NOMO-1 treated with dmso at 0.1 percent for 144 hours (cell line): Measurements from ENCODE around the gene EGR2.

Experiments used
- DNase-seq: peaks from one replicate; lab custom pipeline; 2025; ENCODE audit not compliant: unreplicated experiment; lab: John Stamatoyannopoulos, UW

EGR2 gene

DNA sequence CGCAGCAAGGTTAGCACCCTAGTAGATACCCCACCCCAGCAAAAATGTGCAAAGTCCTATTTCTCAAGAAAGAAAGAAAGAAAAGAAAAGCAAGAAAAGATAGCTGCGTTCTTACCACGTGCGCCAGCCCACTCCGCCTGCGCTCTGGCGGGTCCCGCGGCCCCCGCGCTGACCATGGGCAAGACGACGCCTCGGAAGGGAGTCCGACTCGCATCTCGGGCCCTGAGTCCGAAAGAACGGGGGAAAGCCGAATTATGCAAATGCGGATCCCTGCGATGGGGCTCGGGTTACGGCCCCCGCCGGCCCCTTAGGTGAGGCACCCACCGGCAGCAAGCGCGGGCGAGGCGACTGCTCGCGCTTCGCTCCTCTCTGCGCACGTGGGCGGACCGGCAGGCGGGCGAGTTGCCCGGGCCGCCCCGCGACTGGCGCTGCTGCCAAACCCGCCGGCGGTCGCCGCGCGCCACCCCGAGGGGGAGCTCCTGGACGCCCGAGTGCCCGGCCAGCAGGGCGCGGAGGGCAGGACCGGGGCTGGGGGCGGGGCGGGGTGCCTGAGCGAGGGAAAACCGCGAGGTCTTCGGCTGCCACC, 2.4 kb upstream of the EGR2 start:
- no peak for DNase-seq

DNA sequence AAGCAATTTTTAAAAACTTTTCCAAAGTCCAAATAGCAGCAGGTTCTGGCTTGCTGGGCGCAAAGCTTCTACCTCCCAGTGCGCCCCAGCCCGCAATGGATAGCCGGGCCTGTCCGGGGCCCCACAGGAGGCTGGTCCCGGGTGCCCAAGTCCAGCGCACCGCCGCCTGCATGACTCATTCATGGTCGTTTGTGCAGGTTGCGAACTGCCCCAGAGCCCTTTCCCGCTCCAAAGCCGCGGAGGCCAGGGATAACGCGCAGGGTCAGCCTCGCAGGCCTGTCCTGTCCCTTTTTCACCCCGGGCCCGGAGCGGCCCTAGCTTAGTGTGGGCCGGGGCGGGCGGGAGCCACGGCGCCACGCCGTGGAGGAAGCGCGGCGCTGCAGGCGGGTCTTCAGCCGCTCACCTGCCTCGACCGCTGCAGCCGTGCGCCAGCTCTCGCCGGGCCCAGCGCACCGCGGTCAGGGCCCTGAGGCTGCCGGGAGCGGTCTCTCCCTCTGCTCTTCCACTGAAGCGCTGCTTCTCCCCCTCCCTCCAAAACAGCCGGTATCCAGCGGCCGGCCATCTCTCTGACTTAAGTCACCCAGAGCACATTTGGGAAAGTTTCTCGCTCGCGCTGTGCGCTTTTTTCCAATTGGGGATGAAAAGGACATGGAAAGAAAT, 1.7 kb upstream of the EGR2 start:
- no peak for DNase-seq

DNA sequence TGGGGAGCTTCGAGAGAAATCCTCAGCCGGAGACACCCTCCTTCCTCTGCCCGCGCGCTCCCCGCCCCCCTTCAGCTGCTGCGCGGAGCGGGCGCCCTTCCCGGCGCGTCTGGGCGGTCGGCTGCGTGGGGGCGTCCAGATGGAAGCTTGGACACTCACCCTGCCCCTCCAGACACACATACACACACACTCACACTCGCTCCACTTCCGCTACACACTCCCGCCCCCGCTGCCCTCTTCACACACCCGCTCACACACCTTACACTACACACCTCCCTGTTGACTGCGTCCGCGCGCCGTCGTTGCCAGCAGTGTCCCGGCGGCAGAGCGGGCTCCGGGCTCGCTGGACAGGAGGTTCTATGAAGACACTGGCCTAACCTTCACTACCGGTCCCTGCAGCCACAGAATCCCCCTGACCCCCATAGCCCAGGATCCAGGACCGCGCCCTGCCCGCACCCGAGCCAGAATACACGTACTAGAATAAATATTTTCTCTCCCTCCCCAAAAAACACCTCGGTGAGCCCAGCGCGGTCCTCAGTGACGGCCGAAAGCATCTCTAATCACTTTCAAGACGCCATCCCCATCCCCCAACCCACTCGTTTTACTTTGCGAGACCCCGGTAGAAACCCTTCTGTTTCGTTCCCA, 1.1 kb upstream of the EGR2 start:
- no peak for DNase-seq

DNA sequence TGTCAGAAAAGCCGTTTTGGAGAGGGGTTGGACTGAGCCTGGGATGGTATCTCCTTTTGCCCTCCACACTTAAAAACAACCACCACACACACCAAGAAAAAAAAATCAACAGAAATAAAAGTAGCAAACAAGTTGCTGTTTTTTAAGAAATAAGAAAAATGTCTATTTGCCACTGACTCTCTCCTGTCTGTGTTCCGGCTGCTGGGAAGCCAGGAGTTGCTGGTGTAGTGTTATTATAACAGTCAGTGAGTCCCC, 163 bp downstream of the EGR2 start:
- DNase-seq, result no peak

DNA sequence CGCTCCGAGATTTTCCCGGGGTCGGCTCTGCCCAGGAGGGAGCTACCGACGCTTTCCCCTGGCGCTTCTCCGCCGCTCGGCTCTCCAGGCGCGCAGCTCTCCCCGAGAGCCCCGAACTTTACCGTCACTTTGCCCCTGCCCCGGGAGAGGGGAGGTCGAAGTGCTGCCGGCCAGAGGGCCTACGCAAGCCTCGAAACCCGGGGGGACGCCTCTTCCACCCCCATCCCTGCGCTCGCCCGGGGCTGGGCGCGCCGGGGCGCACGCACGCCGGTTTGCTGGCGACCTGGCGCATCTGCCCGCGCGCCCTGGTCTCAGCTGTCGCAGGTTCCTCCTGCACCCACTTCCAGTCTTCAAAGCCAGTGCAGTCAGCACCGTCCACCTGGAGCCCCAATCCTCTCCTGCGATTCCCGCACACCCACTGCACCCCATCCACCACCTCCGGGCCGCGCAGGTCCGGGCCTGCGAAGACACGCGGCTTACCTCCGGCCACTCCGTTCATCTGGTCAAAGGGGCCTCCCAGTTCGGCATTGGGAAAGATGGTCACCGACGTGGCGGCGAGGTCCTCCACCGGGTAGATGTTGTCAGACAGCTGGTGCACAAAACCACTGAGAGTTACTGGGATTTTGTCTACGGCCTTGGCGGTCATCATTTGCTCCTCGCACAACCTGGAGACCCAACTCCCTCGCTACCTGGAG, 638 bp downstream of the EGR2 start:
- no peak for DNase-seq

DNA sequence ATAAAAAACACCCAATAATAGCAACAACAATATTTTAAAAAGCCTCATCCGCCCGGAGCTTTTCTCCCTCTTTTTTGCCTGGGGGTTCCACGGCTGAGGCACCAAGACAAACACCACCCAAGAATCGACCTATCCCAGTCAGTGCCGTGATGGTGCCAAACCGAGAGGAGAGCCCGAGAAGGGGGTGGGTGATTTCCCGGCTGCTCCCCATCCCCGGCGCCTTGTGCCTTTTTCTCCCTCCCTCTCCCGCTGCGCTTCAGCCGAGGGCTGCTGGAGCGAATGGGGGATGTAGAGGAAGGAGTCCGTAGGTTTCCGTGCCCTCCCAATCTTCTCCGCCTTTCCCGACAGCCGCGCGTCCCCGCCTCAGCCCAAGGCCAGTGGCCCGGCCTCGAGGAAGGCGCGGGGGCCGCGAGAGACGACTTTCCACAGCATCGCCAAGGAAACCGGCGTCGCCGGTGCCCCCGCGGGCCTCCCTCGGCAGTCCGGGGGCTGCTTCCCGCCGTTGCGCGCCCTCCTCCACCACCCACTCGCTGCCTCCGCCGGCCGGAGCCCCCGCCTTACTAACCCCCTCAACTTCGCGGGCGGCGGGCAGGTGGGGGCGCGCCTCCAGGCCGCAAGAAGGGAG, 1.3 kb downstream of the EGR2 start:
- DNase-seq, result no peak

DNA sequence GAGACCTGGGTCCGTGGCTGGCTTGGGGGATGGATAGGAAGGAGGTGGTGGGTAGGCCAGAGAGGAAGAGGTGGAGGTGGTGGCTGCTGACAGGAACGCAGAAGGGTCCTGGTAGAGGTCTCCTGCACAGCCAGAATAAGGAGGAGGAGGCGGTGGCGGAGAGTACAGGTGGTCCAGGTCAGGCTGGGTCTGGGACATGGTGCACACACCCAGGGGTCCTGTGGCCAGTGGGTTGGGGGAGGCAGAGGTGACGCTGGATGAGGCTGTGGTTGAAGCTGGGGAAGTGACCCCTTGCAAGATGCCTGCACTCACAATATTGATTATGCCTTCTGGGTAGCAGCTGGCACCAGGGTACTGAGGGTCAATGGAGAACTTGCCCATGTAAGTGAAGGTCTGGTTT, 2.2 kb downstream of the EGR2 start:
- DNase-seq, result no peak

DNA sequence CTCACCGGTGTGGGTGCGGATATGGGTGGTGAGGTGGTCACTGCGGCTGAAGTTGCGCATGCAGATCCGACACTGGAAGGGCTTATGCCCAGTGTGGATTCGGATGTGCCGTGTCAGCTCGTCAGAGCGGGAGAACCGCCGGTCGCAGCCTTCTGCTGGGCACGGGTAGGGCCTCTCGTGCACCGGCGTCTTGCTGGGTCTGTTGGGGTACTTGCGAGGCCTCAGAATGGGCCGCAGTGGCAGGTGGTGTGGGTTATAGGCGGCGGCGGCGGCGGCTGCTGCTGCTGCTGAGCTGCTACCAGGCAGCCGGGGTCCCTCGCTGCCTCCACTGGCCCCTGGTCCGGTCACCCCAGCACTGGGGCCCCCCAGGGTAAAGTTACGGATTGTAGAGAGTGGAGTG, 2.7 kb downstream of the EGR2 start:
- DNase-seq, result no peak

DNA sequence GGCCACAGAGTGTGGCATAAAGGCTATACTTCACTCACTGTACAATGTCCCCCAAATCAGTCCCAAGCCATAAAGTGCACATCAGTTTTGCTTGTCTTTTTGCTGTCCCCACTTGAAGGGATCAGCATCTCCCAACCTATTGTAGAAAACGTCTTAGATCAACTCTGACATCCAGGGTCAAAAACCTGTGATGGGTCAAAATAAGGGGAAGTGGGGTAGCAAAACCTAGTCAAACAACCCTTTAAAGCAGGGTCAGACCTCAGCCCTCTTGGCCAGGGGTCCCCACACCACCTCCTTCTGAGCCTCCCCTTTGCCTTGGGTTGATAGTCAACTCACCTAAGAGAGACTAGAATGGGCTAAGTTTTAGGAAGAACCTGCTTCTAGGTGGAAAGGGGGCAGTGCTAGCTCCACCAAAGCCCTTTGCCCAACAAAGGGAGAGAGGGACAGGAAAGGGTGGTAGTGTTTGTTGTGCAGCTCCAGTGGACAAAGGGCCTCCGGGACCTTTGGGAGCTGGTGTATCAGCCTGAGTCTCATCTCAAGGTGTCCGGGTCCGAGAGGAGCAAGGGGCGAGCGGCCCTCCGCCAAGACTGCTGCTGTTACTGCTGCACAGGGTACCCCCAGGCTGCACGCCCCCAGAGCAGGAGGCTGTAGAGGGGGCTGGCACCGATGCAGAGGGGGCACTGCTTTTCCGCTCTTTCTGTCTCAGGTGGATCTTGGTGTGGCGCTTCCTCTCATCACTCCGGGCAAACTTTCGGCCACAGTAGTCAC, 3.3 kb downstream of the EGR2 start:
- DNase-seq, result no peak

DNA sequence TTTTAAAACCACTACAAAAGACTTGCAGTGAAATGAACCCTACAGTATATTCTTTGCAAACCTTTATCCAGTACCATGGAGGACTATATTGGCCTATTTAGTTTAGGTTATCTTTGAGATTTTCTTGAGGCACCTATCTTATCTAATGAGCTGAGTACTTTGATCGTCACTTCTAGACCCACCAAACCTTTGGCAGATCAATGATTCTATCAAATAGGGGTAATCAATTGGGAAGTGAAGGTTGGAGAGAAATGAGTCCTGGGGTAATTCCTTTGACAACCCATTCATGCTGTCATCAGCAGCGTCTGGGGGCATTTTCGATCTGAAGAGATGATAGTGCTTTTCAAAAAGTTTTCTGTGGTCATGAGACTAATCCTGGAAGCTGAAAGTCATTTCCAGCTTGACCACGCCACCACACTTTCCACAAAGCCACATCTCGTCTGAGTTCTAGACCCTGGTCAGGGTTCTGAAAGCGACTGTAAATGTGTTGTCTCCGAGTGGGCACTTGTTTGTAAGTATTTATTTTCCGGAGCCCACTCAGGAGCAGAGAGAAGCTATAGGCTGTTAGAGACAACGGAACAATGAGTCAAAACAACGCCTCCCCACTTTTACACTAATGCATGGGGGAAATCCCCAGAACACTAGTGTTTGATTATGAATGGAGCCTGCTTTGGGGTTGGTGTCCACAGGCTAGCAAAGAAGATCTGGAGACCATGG, 4.8 kb downstream of the EGR2 start:
- no peak for DNase-seq

DNA sequence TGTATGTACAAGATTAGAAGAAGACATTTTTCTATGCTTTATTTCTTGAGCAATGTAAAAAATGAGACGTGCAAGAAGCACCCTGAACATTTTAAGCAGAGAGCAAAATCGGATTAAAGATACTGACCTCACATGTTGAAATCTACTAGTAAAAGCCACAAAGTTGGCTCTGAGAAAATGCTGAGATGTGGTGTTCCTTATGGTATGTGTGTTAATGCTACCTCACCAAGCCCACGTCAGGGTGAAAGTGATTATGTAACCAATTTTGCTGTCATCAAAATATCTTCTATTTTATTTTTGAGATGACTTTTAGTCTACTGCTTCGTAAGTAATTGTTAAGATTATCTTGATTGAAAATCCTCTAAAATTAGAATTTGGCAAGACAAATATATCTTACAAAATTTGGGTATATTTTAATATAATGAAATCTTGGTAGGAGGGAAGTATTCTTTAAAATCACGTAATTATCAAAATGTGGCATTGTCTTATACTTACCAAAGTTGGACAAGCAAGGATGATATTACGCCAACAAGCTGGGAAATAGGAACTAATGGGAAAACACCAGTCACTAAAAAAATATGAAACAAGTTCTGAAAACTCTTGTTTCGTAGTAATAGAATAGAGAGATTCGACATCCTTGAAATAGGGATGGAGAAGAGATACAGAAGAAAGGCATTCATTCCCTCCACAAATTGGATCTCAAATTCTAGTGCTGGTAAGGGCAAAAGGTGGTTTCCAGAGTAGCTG, 5.8 kb downstream of the EGR2 start:
- no peak for DNase-seq

DNA sequence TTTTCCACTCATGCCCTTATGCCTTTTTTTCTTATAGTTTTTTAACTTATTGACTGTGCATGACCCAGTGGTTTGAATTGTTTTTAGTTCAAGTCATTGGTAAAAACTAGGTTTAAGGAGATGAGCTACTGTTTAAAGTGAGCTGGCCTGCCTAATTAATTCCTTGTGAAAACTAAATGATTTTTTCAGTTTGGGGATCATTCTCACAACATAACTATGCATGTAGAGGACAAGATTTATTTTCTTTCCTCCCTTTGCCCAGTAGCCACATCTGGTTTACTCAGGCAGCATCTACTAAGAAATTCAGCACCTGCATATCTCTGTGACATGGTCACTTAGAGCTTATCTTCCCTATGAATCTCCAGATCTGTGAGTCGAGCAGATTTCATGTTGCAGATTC, 9.9 kb downstream of the EGR2 start:
- DNase-seq, result no peak

DNA sequence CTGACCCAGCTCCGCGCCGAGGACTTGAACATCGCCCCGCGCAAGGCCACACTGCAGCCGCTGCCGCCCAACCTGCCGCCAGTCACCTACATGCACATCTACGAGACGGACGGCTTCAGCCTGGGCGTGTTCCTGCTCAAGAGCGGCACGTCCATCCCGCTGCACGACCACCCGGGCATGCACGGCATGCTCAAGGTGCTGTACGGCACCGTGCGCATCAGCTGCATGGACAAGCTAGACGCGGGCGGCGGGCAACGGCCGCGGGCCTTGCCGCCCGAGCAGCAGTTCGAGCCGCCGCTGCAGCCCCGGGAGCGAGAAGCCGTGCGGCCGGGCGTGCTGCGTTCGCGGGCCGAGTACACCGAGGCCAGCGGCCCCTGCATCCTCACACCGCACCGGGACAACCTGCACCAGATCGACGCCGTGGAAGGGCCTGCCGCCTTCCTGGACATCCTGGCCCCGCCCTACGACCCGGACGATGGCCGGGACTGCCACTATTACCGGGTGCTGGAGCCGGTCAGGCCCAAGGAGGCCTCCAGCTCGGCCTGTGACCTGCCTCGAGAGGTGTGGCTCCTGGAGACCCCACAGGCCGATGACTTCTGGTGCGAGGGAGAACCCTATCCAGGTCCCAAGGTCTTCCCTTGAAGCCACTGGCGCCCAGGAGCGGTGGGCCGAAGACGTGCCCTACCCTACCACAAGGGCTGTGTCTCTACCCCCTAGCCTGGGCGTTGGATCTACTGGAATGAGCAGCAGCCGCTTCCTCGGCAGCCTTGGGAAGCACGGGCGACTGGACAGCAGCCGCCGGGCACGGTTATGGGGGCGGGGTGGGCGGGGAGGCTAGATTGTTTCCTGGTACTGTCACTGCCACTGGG, 10.7 kb downstream of the EGR2 start:
- DNase-seq, result no peak

DNA sequence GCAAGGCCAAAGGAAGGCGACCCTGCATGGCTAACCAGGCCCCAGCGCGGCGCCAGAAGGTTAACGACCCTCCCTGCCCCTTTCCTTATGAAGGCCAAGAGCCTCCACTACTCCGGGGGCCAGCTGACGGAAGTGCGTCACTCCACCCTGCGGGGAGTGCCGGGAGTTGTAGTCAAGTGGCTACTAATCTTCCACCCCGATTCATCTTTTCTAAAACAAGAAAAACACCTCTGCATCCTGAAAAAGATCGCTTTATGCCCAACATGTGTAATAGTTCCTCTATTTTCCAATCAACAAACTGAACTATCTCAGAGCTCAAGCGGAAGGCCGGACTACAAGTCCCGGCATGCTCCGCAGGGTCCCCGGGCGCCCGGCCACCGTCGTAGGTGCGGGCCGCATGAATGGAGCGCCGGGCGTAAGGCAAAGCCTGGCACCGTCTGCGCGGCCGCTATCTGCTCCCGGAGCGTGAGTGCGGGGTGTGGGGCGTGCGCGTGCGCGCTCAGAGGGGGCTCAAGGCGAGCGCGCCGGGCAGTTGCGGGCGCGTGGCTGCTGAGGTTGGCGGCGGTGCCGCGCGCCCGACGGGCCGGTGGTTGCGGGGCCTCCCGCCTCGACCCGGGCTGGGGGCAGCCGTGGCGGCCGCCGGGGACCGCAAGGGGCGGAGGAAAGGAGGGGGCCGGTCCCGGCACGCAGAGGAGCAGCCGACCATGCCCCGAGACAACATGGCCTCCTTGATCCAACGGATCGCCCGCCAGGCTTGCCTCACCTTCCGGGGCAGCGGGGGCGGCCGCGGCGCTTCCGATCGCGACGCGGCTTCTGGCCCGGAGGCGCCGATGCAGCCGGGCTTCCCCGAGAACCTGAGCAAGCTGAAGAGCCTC, 11.6 kb downstream of the EGR2 start, which contains the start of gene ADO:
Gene ADO, plus strand, starts transcription at position 365 of the 875 bp plus-strand sequence. Its CDS starts 340 bp downstream, at position 705.
- peak; percentile 69 for DNase-seq

DNA sequence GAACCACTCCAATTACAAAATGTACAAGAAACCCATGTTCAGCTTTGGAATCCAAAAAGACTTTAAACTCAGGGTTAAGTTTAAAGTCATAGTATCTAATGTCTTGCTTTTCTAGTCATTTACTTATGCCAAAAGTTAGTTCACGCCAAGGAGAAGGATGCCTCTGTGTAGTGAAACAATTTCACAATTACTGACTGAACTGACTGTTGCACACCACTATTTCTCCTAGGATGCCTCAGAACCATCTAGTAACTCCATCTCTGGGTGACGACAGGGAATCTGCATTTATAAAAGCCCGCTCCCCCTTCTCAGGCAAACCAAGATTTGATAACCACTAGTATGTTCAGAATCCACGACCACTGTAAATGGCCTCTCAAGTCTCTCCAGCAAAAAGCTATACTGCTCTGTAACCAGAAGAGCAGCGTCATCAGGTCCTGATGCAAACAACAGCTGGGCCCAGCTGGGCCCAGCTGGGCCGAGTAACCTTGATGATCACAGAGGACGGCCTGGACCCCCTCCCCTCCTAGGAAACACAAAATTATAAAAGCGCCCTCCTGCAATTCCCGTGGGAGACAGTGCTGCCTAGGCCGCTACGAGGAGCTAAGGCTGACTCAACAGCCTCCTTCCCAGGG, 12.3 kb downstream of the EGR2 start:
- no peak for DNase-seq

DNA sequence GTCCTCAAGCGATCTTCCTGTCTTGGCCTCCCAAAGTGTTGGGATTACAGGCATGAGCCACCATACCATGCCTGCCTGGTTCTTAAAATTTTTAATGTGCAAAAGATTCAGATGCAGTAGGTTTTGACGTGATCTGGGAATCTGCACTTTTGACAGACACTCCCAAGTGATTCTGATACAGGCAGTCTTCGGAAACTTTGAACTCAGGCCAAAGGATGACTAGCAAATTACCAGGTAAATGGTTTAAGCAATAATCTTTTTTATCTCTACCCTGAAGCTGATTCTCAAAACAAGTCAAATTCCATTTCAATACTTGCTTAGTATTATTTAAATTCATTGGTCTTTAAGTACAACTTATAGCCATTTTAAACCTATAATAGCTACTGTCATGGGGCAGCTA, 14.3 kb downstream of the EGR2 start:
- no peak for DNase-seq

DNA sequence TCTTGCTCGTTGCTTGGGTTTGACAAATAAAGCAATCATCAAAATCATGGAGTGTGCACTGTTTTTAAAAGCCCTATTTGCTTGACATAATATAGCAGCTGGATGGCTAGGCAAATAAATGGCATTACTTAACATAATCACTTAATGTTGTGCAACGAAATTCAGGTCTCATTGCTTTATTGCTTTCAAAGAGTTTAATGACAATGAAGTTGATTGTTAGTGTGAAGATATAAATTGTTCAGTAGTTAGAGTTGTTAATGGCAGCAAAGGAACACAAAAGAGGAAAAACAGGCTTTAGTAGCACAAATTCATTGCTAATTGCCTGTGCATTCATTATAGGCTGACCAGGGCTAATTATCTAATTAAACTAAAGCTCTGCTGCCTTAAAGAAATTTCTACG, 19.3 kb downstream of the EGR2 start:
- DNase-seq, result no peak
